Urothelium cell line (cell line): ENCODE data around the gene S100A9.

Experiments used
- DNase-seq: peaks from one replicate; pipeline ENCODE4 v3.0.0; 2011; ENCODE audit warnings: low spot score, mixed read lengths
- FAIRE-seq: peaks from 2 replicates; lab custom pipeline; 2011; peaks lifted over from hg19 to GRCh38; lab: Jason Lieb, UNC

The S100A9 gene

GRCh38 chr1:153359241-153359640 lies 1.6 kb downstream of the S100A9 start:
- FAIRE-seq (no peak), DNase-seq (no peak)

- FAIRE-seq, result no peak
- DNase-seq, result no peak
Observed at GRCh38 chr1:153360190-153360589, 2.5 kb downstream of the S100A9 start.

- FAIRE-seq (no peak), DNase-seq (no peak)
Observed at GRCh38 chr1:153360592-153361479, 3.2 kb downstream of the S100A9 start.

- no peak for FAIRE-seq
- no peak for DNase-seq
Observed at GRCh38 chr1:153361480-153362109, 3.9 kb downstream of the S100A9 start.

- DNase-seq, result no peak
- no peak for FAIRE-seq
Observed at GRCh38 chr1:153362187-153362775, 4.6 kb downstream of the S100A9 start.

GRCh38 chr1:153363641-153364040 lies 6.0 kb downstream of the S100A9 start:
- DNase-seq (no peak), FAIRE-seq (no peak)

GRCh38 chr1:153364156-153364555 lies 6.5 kb downstream of the S100A9 start:
- FAIRE-seq, result no peak
- no peak for DNase-seq

- FAIRE-seq (no peak), DNase-seq (no peak)
Observed at GRCh38 chr1:153364766-153365666, 7.4 kb downstream of the S100A9 start.

GRCh38 chr1:153365696-153366095 lies 8.0 kb downstream of the S100A9 start:
- FAIRE-seq, result no peak
- no peak for DNase-seq

GRCh38 chr1:153366261-153366660 lies 8.6 kb downstream of the S100A9 start:
- no peak for FAIRE-seq

GRCh38 chr1:153367090-153367489 lies 9.4 kb downstream of the S100A9 start:
- no peak for FAIRE-seq
- DNase-seq, result no peak

More at GRCh38 chr1:153366261-153366660, 8.6 kb downstream of the S100A9 start:
- DNase-seq, result no peak

- no peak for DNase-seq
- no peak for FAIRE-seq
Observed at GRCh38 chr1:153368495-153368894, 10.8 kb downstream of the S100A9 start.

- no peak for FAIRE-seq
- DNase-seq, result no peak
Observed at GRCh38 chr1:153370146-153370545, 12.5 kb downstream of the S100A9 start.

GRCh38 chr1:153371231-153371630 lies 13.6 kb downstream of the S100A9 start:
- DNase-seq, result no peak
- no peak for FAIRE-seq

- FAIRE-seq, result no peak
- DNase-seq, result no peak
Observed at GRCh38 chr1:153372571-153372970, 14.9 kb downstream of the S100A9 start.

GRCh38 chr1:153374071-153374470 lies 16.4 kb downstream of the S100A9 start:
- DNase-seq, result no peak
- FAIRE-seq, result no peak

GRCh38 chr1:153375511-153375910 lies 17.9 kb downstream of the S100A9 start, which contains the start of gene S100A12:
TSS of gene S100A12 (minus strand) at chr1:153375621. CDS start at chr1:153374592, 1,029 bp downstream.
- FAIRE-seq (no peak), DNase-seq (peak; percentile 79)

GRCh38 chr1:153379591-153379990 lies 21.9 kb downstream of the S100A9 start:
- no peak for DNase-seq
- FAIRE-seq, result no peak

- no peak for DNase-seq
- no peak for FAIRE-seq
Observed at GRCh38 chr1:153380711-153381110, 23.1 kb downstream of the S100A9 start.

- FAIRE-seq (no peak), DNase-seq (no peak)
Observed at GRCh38 chr1:153384958-153385580, 27.4 kb downstream of the S100A9 start.
